Stimulated activated CD8-positive, alpha-beta memory T cell treated with anti-CD3 and anti-CD28 coated beads, Interleukin-7, amount 100 ng/mL, for 4 hours (primary cell): ENCODE results near the gene CDKL1.
"Not testable (repeated sequence)": the region's sequence is repeated elsewhere in the genome, so short reads cannot be mapped to it uniquely, and the experiment has no call there.

Source experiments
- DNase-seq, 2 donors: peaks; one replicate each; pipeline ENCODE4 v3.0.0-alpha.2; 2020; ENCODE audit warnings: low read depth in 2 of 2

The CDKL1 gene

DNA sequence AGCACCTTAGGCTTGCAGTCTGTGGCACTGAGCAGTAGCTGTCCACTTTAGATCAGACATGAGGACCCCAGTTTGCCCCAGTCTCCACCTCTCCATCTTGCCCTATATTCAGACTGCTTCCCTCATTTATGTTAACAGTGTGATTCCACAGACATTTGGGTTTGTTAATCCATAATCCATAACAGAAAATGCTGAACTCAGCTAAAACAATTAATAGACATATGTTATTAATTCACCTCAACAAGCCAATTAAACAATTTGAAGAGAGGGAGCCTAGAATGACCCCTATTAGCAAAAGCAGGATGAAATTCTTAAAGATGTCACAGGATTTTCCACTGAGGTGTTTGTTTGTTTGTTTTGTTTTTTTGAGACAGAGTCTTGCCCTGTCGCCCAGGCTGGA lies 9.1 kb downstream of the CDKL1 start:
- no peak for DNase-seq

DNA sequence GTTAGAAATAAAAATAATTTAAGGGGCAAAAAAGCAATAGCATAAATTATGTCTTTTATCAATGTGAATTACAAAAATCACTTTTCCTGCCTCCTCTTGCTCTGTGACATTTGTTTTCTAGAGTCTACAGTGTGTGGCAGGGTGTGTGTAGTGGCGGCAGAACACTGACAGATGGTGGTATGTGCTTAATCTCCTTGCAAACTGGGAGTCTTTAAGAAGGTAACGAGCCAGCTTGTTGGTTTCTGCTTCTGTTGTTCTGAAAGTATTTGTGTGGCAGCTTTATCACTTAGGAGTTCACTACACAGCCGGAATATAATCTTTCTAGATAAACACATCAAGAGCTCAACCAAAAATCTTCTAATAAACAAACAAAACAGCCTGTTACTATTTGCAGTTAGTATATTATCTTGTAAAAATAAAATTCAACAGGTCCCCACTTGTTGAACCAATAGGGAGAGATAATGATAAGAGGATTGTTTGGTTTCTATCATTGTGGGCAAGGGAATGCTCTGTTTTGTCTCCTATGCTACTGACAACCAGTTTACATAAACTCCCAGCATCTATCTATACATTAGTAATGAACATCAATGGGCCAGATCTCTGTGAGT lies 13.0 kb downstream of the CDKL1 start:
- no peak for DNase-seq

GRCh38 chr14:50381823-50382287 lies 14.8 kb downstream of the CDKL1 start:
- DNase-seq, result no peak

DNA sequence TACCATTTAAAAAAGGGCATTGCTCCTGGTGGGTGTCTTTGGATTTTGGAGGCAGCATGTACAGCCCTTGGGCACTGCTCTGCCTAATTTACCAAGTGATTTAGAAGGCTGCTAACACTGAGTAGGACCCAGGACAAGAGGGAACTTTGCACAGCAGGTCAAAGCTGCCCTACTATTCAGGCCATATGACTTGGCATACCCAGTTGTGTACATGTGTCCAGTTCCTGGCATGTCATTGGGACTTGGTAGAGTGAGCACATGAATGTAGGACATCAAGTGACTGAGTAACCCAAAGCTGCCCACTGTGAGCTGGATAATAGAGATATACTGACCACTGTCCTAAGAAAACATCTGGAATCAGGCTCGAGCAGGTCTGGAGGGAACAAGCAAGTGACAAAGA lies 15.7 kb downstream of the CDKL1 start:
- no peak for DNase-seq

GRCh38 chr14:50380455-50380854 lies 16.2 kb downstream of the CDKL1 start:
- no peak for DNase-seq

- no peak for DNase-seq
Measured at GRCh38 chr14:50379563-50379962, 17.1 kb downstream of the CDKL1 start.

GRCh38 chr14:50377550-50378085 lies 19.1 kb downstream of the CDKL1 start:
- DNase-seq, result no peak

DNA sequence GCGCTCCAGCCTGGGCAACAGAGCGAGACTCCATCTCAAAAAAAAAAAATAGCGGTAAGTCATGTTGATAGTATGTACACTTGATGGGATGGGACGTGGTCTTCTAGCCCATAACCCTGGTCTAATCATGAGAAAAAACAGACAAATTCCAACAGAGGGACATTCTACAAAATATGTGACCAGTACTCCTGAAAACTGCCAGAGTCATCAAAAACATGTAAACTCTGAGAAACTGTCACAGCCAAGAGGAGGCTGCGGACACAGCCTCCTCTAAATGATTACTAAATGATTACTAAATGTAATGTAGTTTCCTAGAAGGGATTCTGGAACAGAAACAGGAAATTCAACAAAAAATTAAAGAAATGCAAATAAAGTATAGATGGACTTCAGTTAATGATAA lies 20.9 kb downstream of the CDKL1 start:
- DNase-seq, result no peak

DNA sequence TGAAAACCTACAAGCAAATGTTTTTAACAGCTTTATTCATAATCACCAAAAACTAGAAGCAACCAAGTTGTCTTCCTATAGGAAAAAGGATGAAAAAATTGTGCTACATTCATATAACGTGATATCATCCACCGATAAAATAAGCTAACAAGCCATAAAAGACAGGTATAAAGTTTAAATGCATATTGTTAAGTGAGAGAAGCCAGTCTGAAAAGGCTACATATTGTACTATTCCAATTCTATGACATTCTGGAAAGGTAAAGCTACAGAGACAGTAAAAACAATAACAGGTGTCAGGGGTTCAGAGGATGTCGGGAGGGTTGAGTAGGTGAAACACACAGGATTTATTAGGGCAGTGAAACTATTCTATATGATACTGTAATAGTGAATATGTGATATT lies 22.7 kb downstream of the CDKL1 start:
- no peak for DNase-seq

DNA sequence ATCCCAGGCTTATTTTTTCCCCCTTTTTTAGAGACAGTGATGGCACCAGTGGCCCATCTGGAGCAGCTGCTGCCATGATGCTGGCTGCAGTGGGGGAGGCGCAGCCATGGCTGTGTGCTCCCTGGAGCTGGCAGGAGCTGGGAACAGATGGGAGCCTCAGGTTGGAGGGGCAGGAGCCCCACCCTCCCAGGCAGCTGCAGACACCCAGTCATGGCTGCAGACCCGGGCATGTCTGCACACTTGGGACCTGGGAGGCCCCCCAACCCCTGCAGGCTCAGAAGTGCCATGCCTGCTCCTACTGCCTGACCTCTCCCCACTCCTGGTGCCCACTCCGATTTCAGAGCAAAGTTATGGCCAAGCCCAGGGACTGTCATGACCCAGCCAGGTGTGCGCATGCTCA lies 25.1 kb downstream of the CDKL1 start:
- DNase-seq, result no peak

DNA sequence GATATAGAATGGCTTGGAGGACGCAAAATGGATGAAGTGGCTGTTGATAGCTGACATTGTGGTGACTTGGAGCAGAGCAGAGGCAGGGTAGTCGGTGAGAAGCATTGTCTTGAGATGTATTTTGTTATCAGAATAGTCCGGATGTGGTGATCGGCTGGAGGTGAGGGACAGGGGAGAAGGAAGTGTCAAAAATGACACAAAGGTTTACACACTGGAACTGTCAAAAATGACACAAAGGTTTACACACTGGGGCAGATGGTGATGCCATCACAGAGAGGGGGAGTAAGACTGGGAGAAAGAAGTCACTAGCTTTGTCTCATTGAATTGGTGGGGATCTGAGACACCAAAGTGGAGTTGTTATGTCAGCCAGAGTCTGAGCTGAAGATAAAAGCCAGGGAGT lies 30.1 kb downstream of the CDKL1 start:
- DNase-seq, result no peak

GRCh38 chr14:50366115-50366514 lies 30.6 kb downstream of the CDKL1 start:
- DNase-seq, result no peak

DNA sequence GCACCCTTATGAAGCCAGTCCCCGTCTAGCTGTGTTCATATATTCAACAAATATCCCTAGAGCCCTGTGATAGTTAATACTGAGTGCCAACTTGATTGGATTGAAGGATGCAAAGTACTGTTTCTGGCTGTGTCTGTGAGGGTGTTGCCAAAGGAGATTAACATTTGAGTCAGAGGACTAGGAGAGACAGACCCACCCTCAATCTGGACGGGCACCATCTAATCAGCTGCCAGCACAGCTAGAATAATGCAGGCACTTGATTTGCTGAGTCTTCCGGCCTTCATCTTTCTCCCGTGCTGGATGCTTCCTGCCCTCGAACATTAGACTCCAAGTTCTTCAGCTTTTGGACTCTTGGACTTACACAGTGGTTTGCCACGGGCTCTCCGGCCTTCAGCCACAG lies 31.1 kb downstream of the CDKL1 start:
- not testable (repeated sequence) for DNase-seq

GRCh38 chr14:50364792-50365191 lies 31.9 kb downstream of the CDKL1 start:
- DNase-seq, result no peak

DNA sequence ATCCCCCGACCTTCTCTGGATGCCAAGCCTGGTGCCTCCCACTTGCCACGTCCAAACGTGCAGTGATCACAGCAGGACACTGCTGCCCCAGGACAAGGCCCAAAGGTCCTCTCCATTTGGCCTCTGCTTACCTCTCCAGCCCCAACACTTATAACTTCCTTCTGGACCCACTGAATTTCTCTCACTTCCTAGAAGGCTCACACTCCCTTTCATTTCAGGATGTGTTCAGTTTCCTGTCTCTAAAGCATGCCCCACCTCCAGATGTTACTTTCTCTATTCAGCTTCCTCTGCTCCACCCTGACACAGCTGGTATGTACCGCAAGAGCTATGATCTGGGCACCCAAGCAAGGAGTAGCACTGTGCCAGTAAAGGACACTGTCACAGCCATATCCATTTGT lies 33.0 kb downstream of the CDKL1 start:
- peak; percentile 9 to 18 for DNase-seq

GRCh38 chr14:50362764-50363713 lies 33.6 kb downstream of the CDKL1 start:
- DNase-seq, result peak in 1 of 2 donors; percentile 17

DNA sequence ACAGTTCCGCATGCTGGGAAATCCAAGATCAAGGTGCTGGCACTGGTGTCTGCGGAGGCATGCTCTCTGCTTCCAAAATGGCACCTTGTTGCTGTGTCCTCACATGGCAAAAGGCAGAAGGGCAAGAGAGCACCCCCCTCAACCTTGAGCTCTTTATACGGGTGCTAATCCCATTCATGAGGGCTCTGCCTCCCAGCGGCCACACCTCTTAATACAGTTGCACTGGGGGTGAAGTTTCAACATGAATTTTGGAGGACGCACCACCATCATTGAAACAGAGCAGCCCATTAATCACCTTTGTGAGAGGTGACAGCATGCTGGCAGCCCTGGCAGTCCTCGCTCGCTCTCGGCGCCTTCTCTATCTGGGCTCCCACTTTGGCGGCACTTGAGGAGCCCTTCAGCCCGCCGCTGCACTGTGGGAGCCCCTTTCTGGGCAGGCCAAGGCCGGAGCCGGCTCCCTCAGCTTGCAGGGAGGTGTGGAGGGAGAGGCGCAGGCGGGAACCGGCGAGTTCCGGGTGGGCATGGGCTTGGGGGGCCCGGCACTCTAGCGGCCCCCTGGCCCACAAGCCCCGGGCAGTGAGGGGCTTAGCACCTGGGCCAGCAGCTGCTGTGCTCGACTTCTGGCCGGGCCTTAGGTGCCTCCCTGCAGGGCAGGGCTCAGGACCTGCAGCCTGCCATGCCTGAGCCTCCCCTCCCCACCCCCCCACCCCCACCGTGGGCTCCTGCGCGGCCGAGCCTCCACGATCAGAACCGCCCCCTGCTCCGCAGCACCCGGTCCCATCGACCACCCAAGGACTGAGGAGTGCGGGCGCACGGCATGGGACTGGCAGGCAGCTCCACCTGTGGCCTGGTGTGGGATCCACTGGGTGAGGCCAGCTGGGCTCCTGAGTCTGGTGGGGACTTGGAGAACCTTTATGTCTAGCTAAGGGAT lies 34.9 kb downstream of the CDKL1 start:
- not testable (repeated sequence) for DNase-seq

DNA sequence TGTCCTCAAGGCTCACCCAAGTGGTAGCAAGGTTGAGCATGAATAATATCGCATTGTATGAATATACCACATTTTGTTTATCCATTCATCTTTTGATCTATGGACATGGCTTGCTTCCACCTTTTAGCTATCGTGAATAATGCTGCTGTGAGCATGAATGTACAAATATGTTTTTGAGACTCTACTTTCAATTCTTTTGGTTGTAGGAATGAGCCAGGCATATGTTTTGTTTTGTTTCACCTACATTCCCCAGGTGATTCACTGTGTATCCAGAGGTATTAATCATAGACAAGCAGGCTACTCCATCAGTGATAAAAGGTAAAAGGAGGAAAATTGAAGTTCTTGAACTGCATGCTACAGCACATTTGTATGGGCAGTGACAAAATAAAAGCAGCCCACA lies 35.8 kb downstream of the CDKL1 start:
- DNase-seq, result no peak

DNA sequence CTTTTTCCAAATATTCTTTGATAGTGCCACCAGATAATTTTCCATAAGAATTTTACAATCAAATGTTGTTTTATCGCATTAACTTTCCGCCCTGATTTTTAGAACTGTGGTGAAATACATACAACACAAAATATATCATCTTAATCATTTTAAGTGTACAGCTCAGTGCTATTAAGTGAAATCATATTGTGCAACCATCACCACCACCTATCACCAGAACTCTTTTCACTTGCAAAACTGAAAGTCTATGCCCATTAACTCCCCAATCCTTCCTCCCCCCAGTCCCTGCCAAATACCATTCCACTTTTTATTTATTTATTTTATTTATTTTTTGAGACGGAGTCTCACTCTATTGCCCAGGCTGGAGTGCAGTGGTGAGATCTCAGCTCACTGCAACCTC lies 36.6 kb downstream of the CDKL1 start:
- no peak for DNase-seq

GRCh38 chr14:50359631-50360030 lies 37.0 kb downstream of the CDKL1 start:
- DNase-seq, result no peak

- DNase-seq, result no peak
Measured at GRCh38 chr14:50357753-50358395, 38.8 kb downstream of the CDKL1 start.
